Esophagus muscularis mucosa (tissue), 4 donors: ENCODE results near the gene RFFL. TPM values are rescaled to one million over a fixed set of nuclear protein-coding genes. Genes with fewer than 3 reads are reported as not detected.

Experiments
- DNase-seq: peaks from one replicate; pipeline ENCODE4 v3.0.0-alpha.2; 2017; ENCODE audit errors: extremely low spot score
- H3K27ac ChIP-seq, 4 donors: fragments of 200-600 bp; sonication (generic); replicated peaks in 1 of 4; 1 replicate in 3 of 4; 2 replicates in 1 of 4; pipeline ENCODE4 v1.5.1; 2016 to 2019; ENCODE audit warnings: mild to moderate bottlenecking in 1 of 4
- H3K27me3 ChIP-seq, 4 donors: fragments of 200-600 bp; sonication (generic); one replicate each; pipeline versions ENCODE4 v1.5.1 to v1.6.0; 2016 to 2019
- H3K36me3 ChIP-seq, 4 donors: fragments of 200-600 bp; sonication (generic); one replicate each; pipeline ENCODE4 v1.5.1; 2016 to 2019
- H3K4me1 ChIP-seq, 4 donors: fragments of 200-600 bp; sonication (generic); one replicate each; pipeline ENCODE4 v1.5.1; 2016 to 2019
- H3K4me3 ChIP-seq, 4 donors: fragments of 200-600 bp; sonication (generic); 1 replicate in 2 of 4; 2 replicates in 2 of 4; pipeline ENCODE4 v1.5.1; 2016 to 2019; ENCODE audit warnings: mild to moderate bottlenecking in 4 of 4, moderate library complexity in 1 of 4
- H3K9me3 ChIP-seq, 4 donors: fragments of 200-600 bp; sonication (generic); 1 replicate in 3 of 4; 2 replicates in 1 of 4; pipeline ENCODE4 v1.5.1; 2016 to 2019
- CTCF ChIP-seq, 3 experiments: fragments of 200-600 bp in 2 of 3; fragments of 450-650 bp in 1 of 3; sonication (generic) in 2 of 3; IDR thresholded peaks; one replicate each; pipeline ENCODE4 v1.5.1; 2017 to 2019; ENCODE audit warnings: antibody characterized with exemption in 3 of 3, mild to moderate bottlenecking in 2 of 3, moderate library complexity in 1 of 3
- EP300 ChIP-seq: sonication (generic); formaldehyde crosslinking; IDR thresholded peaks from one replicate; pipeline ENCODE4 v1.6.1; 2017; ENCODE audit warnings: antibody characterized with exemption
- POLR2A ChIP-seq: fragments of 450-650 bp; IDR thresholded peaks from one replicate; pipeline ENCODE4 v1.6.1; 2017; ENCODE audit warnings: antibody characterized with exemption, moderate library complexity, mild to moderate bottlenecking, low read depth
- POLR2AphosphoS5 ChIP-seq, 2 donors: sonication (generic); formaldehyde crosslinking; IDR thresholded peaks; one replicate each; pipeline ENCODE4 v1.6.1; 2017; ENCODE audit warnings: antibody characterized with exemption in 2 of 2
- WGBS: methylation state at CpG from one replicate; pipeline ENCODE4 v1.1.5; 2018; 5-methylcytosine and 5-hydroxymethylcytosine counted together
- intact Hi-C: fragments of 100-400 bp; cut with DNase I; formaldehyde crosslinking; loops from one replicate; pipeline ENCODE4 v1.15.1; 2023
- total RNA-seq, 4 donors: library from RNA; depleted of rRNA; stranded (reverse); fragments of >200 nt; gene quantifications; one replicate each; pipeline versions ENCODE4 v1.1.0 to v1.2.1, GENCODE V29; 2016

RFFL gene
- total RNA-seq, 4 donors from 2014 or later, result 19.5 to 40.9 (median 33.3) TPM

GRCh38 chr17:35086931-35087573 is 23.5 kb upstream of the RFFL start:
- Histone ChIP-seq H3K4me1 (peaks cover 13 to 50% (median 36%) of the 10 kb centered on the region in 4 donors), H3K27ac (peak overlapping the region in 1 of 4 donors; percentile 87), H3K27me3 (no peaks in the 10 kb centered on the region), H3K9me3 (no peaks in the 10 kb centered on the region), H3K36me3 (no peaks in the 10 kb centered on the region), H3K4me3 (no peak overlapping the region)
- no peak for DNase-seq
- 86% methylated on average over 8 of the region's 8 CpGs for WGBS
- intact Hi-C loops, result loop anchor here (5.0 kb wide), 1 partner anchor 90 kb away; no protein-coding TSS in a partner anchor
- TF ChIP-seq CTCF (IDR thresholded peaks at IDR 0.05), result no peak
- no peak for TF ChIP-seq POLR2A
- no peak for TF ChIP-seq POLR2AphosphoS5 (IDR thresholded peaks at IDR 0.05)
- no peak for TF ChIP-seq EP300

- H3K27ac ChIP-seq, result no peak overlapping the region
- peaks cover 13 to 59% (median 45%) of the 10 kb centered on the region in 4 donors for H3K4me1 ChIP-seq
- no peak for TF ChIP-seq POLR2A
- TF ChIP-seq CTCF (IDR thresholded peaks at IDR 0.05), result no peak
- no peak for TF ChIP-seq POLR2AphosphoS5 (IDR thresholded peaks at IDR 0.05)
- TF ChIP-seq EP300, result no peak
- intact Hi-C loops, result loop anchor here (5.0 kb wide), 1 partner anchor 89 kb away; no protein-coding TSS in a partner anchor
- no peak overlapping the region for H3K4me3 ChIP-seq
- no peaks in the 10 kb centered on the region for H3K27me3 ChIP-seq
- no peak for DNase-seq
- no peaks in the 10 kb centered on the region for H3K36me3 ChIP-seq
- WGBS, result 91% methylated on average over 8 of the region's 8 CpGs
- no peaks in the 10 kb centered on the region for H3K9me3 ChIP-seq
Observed at GRCh38 chr17:35086164-35086563, 22.7 kb upstream of the RFFL start.

GRCh38 chr17:35084987-35085386 is 21.5 kb upstream of the RFFL start:
- no peaks in the 10 kb centered on the region for H3K36me3 ChIP-seq
- H3K27me3 ChIP-seq, result no peaks in the 10 kb centered on the region
- peaks cover 12 to 70% (median 45%) of the 10 kb centered on the region in 4 donors for H3K4me1 ChIP-seq
- H3K27ac ChIP-seq, result no peak overlapping the region
- 76% methylated on average over 2 of the region's 2 CpGs for WGBS
- H3K4me3 ChIP-seq, result no peak overlapping the region
- no peaks in the 10 kb centered on the region for H3K9me3 ChIP-seq
- no peak for DNase-seq
- TF ChIP-seq POLR2A (no peak), POLR2AphosphoS5 (IDR thresholded peaks at IDR 0.05) (no peak), CTCF (IDR thresholded peaks at IDR 0.05) (no peak), EP300 (no peak)
- intact Hi-C loops, result loop anchor here (5.0 kb wide), 1 partner anchor 88 kb away; no protein-coding TSS in a partner anchor

GRCh38 chr17:35083071-35083470 is 19.6 kb upstream of the RFFL start:
- intact Hi-C loops, result no loop called here
- DNase-seq, result no peak
- H3K27ac ChIP-seq, result no peak overlapping the region
- no peaks in the 10 kb centered on the region for H3K36me3 ChIP-seq
- no peak overlapping the region for H3K4me3 ChIP-seq
- H3K27me3 ChIP-seq, result no peaks in the 10 kb centered on the region
- TF ChIP-seq POLR2AphosphoS5 (IDR thresholded peaks at IDR 0.05), result no peak
- no peak for TF ChIP-seq CTCF (IDR thresholded peaks at IDR 0.05)
- no peak for TF ChIP-seq POLR2A
- TF ChIP-seq EP300, result no peak
- 84% methylated on average over 2 of the region's 2 CpGs for WGBS
- H3K4me1 ChIP-seq, result peaks cover 4 to 59% (median 36%) of the 10 kb centered on the region in 4 donors
- H3K9me3 ChIP-seq, result no peaks in the 10 kb centered on the region
